Fibroblast of lung (primary cell): Measurements from ENCODE around the gene UNKL. TPM values are rescaled to one million over a fixed set of nuclear protein-coding genes. Genes with fewer than 3 reads are reported as not detected.

ENCODE experiments used
- DNase-seq, 2 donors: peaks; one replicate each; pipeline versions ENCODE4 v3.0.0 to v3.0.0-alpha.2; 2010; ENCODE audit warnings: low read depth in 2 of 2
- H2AFZ ChIP-seq: 2 replicates; pipeline ENCODE4 v1.5.1; 2012; ENCODE audit warnings: low read length, control low read depth, inconsistent platforms
- H3K27ac ChIP-seq: 2 replicates; pipeline ENCODE4 v1.5.1; 2011; ENCODE audit warnings: low read length, control low read depth; ENCODE audit not compliant: insufficient read depth
- H3K27me3 ChIP-seq: 2 replicates; pipeline ENCODE4 v1.5.1; 2011; ENCODE audit warnings: mild to moderate bottlenecking, low read length; ENCODE audit not compliant: control insufficient read depth, insufficient read depth
- H3K36me3 ChIP-seq: 2 replicates; pipeline ENCODE4 v1.5.1; 2011; ENCODE audit warnings: low read length; ENCODE audit not compliant: control insufficient read depth, insufficient read depth
- H3K4me1 ChIP-seq: 2 replicates; pipeline ENCODE4 v1.5.1; 2011; ENCODE audit warnings: low read length; ENCODE audit not compliant: control insufficient read depth, insufficient read depth; ENCODE audit errors: extremely low read depth
- H3K4me2 ChIP-seq: 2 replicates; pipeline ENCODE4 v1.5.1; 2011; ENCODE audit warnings: low read length, control low read depth; ENCODE audit not compliant: insufficient read depth; ENCODE audit errors: extremely low read depth
- H3K4me3 ChIP-seq, 4 experiments: fragments of 200-600 bp in 1 of 4; sonication (generic) in 1 of 4; replicated peaks in 1 of 4; 2 replicates each; pipeline ENCODE4 v1.5.1; 2011 to 2016; ENCODE audit warnings: low read length in 4 of 4, low read depth in 3 of 4, mild to moderate bottlenecking in 3 of 4, control low read depth in 2 of 4, inconsistent platforms in 1 of 4, mixed read lengths in 1 of 4; ENCODE audit not compliant: insufficient read depth in 1 of 4; ENCODE audit errors: control extremely low read depth in 1 of 4
- H3K79me2 ChIP-seq: 2 replicates; pipeline ENCODE4 v1.5.1; 2012; ENCODE audit warnings: mild to moderate bottlenecking, low read length, inconsistent platforms; ENCODE audit not compliant: control insufficient read depth, insufficient read depth
- H3K9ac ChIP-seq: 2 replicates; pipeline ENCODE4 v1.5.1; 2011; ENCODE audit warnings: mild to moderate bottlenecking, low read length, control low read depth; ENCODE audit not compliant: insufficient read depth
- H3K9me3 ChIP-seq: 2 replicates; pipeline ENCODE4 v1.5.1; 2012; ENCODE audit warnings: low read depth, low read length; ENCODE audit not compliant: control insufficient read depth, insufficient read depth
- H4K20me1 ChIP-seq: 2 replicates; pipeline ENCODE4 v1.5.1; 2011; ENCODE audit warnings: low read length; ENCODE audit not compliant: control insufficient read depth, insufficient read depth; ENCODE audit errors: extremely low read depth
- EZH2 ChIP-seq: IDR thresholded peaks from 2 replicates; pipeline ENCODE4 v1.5.1; 2012; ENCODE audit warnings: low read length, control low read depth, mild to moderate bottlenecking; ENCODE audit errors: missing control alignments
- polyA plus RNA-seq, 2 donors: library from polyadenylated mRNA; depleted of rRNA in 1 of 2; stranded (reverse) in 1 of 2; unstranded in 1 of 2; fragments of >200 nt; gene quantifications; 2 replicates each; pipeline ENCODE4 v1.2.1, GENCODE V29; 2011 to 2012; ENCODE audit warnings: missing spikeins in 1 of 2
- total RNA-seq: library from RNA; depleted of rRNA; stranded (reverse); fragments of >200 nt; gene quantifications from 2 replicates; pipeline ENCODE4 v1.2.1, GENCODE V29; 2014
- TF ChIP-seq, protein P1 (sequence below), 2 donors: IDR thresholded peaks in 1 of 2; conservative IDR thresholded peaks in 1 of 2; 1 replicate in 1 of 2; 2 replicates in 1 of 2; pipeline ENCODE4 v1.5.1; 2011 to 2012; ENCODE audit warnings: low read length in 2 of 2, control low read depth in 1 of 2, inconsistent platforms in 1 of 2, low read depth in 1 of 2, mild to moderate bottlenecking in 1 of 2

The UNKL gene
- total and polyA plus RNA-seq, 2 donors (not counting 1 experiment from before 2014, with no cell fraction given): 4.3 to 6.3 TPM

DNA sequence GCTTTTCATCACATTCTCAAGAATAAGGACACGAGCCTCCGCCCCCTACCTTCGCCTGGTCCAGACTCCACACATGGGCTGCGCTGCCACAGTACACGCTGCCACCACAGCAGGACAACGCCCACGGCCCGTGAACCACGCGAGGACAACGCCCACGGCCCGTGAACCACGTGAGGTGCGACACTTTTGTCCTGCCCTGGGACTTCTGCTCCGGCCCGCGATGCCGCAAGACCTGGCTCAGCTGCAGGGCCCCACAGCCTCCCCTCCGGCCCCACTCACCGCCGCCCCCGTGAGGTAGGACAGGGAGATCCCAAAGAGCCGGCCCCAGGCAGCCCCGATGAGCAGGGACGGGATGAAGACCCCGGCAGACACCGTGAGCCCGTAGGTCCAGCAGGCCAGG, 35.7 kb upstream of the UNKL start:
- Histone ChIP-seq H3K9ac (no peak overlapping the region), H3K4me1 (no peaks in the 10 kb centered on the region), H3K9me3 (no peaks in the 10 kb centered on the region), H3K27ac (no peak overlapping the region), H3K79me2 (no peaks in the 10 kb centered on the region), H3K27me3 (no peaks in the 10 kb centered on the region), H3K36me3 (peaks cover 20% of the 10 kb centered on the region), H4K20me1 (no peaks in the 10 kb centered on the region), H3K4me3 (no peak overlapping the region), H3K4me2 (no peak overlapping the region), H2AFZ (no peak overlapping the region)
- TF ChIP-seq, protein P1, sequence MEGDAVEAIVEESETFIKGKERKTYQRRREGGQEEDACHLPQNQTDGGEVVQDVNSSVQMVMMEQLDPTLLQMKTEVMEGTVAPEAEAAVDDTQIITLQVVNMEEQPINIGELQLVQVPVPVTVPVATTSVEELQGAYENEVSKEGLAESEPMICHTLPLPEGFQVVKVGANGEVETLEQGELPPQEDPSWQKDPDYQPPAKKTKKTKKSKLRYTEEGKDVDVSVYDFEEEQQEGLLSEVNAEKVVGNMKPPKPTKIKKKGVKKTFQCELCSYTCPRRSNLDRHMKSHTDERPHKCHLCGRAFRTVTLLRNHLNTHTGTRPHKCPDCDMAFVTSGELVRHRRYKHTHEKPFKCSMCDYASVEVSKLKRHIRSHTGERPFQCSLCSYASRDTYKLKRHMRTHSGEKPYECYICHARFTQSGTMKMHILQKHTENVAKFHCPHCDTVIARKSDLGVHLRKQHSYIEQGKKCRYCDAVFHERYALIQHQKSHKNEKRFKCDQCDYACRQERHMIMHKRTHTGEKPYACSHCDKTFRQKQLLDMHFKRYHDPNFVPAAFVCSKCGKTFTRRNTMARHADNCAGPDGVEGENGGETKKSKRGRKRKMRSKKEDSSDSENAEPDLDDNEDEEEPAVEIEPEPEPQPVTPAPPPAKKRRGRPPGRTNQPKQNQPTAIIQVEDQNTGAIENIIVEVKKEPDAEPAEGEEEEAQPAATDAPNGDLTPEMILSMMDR (conservative IDR thresholded peaks at IDR 0.05 in 1 of 2, IDR thresholded peaks at IDR 0.05 in 1 of 2; ENCODE audit: low read depth in 1 of 2, low read length in 2 of 2): no peak
- TF ChIP-seq EZH2: no peak
- DNase-seq: no peak

DNA sequence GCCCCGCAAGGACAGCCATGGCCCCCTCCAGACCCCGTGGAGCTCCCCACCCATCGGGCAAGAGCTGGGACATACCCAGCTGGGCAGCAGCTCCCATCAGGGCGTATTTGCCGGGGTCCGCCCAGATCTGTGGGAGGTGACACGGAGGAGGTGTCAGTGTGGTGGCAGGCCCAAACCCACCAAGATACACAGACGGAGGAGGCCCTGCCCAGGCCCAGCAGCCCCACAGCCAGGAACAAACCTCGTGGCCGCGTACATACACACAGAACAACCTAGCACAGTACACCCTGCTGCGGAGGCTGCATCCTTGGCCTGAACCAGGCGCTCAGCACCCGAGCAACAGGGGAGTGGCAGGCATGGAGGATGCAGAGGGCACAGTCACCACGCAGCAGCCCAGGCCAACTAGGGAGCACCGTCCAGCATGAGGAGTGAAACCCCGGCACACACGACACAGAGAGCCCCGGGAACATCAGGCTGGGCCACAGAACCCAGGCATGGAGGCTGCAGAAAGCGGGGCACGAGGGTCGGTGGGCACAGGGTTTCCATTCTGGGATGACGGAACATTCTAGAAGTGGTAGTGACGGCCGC, 34.8 kb upstream of the UNKL start:
- H3K4me1 ChIP-seq: no peaks in the 10 kb centered on the region
- DNase-seq: no peak
- no peak overlapping the region for H3K4me2 ChIP-seq
- H3K9me3 ChIP-seq: no peaks in the 10 kb centered on the region
- no peak overlapping the region for H2AFZ ChIP-seq
- no peaks in the 10 kb centered on the region for H3K79me2 ChIP-seq
- no peak overlapping the region for H3K4me3 ChIP-seq
- TF ChIP-seq EZH2: no peak
- TF ChIP-seq, protein P1 (conservative IDR thresholded peaks at IDR 0.05 in 1 of 2, IDR thresholded peaks at IDR 0.05 in 1 of 2; ENCODE audit: low read depth in 1 of 2, low read length in 2 of 2): no peak
- H3K27ac ChIP-seq: no peak overlapping the region
- peaks cover 18% of the 10 kb centered on the region for H3K36me3 ChIP-seq
- no peak overlapping the region for H3K9ac ChIP-seq
- no peaks in the 10 kb centered on the region for H3K27me3 ChIP-seq
- no peaks in the 10 kb centered on the region for H4K20me1 ChIP-seq

DNA sequence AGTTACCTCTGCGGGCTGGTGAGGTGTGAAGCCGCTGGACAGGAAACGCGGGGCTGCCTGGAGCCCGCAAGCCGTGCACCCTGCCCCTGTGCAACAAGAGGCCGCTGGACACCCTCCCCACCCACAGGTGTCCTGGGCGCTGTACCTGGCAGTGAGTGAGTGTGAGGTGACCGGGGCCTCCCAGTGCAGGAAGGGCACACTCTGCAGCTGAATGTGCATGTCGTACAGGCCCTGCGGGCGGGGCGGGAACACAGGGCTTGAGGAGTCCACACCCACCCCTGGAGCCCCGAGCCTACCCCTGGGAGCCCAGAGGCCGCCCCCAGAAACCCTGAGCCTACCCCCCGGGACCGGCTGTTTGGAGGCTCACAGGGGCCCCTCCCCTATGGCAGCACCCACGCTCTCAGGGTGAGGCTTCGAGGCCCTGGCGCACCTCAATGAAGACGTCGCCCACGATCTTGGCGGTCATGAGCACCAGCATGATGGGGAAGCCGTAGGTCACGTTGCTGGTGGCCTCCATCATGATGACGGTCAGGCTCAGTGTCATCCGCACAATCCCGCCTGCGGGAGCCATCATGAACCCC, 34.1 kb upstream of the UNKL start:
- Histone ChIP-seq H3K4me3 (no peak overlapping the region), H3K79me2 (no peaks in the 10 kb centered on the region), H2AFZ (no peak overlapping the region), H3K27ac (no peak overlapping the region), H4K20me1 (no peaks in the 10 kb centered on the region), H3K27me3 (no peaks in the 10 kb centered on the region), H3K9me3 (no peaks in the 10 kb centered on the region), H3K9ac (no peak overlapping the region), H3K36me3 (peaks cover 18% of the 10 kb centered on the region), H3K4me2 (no peak overlapping the region), H3K4me1 (no peaks in the 10 kb centered on the region)
- DNase-seq: no peak
- TF ChIP-seq, protein P1 (conservative IDR thresholded peaks at IDR 0.05 in 1 of 2, IDR thresholded peaks at IDR 0.05 in 1 of 2; ENCODE audit: low read depth in 1 of 2, low read length in 2 of 2): no peak
- no peak for TF ChIP-seq EZH2
